Activated CD8-positive, alpha-beta memory T cell treated with anti-CD3 and anti-CD28 coated beads for 48 hours (primary cell): ENCODE data around the gene RNF224.
"Not testable (repeated sequence)": the region's sequence is repeated elsewhere in the genome, so short reads cannot be mapped to it uniquely, and the experiment has no call there.

Source experiments
- DNase-seq, 3 experiments: peaks; one replicate each; pipeline ENCODE4 v3.0.0-alpha.2; 2020; ENCODE audit warnings: low read depth in 2 of 3, low spot score in 2 of 3

The RNF224 gene

DNA sequence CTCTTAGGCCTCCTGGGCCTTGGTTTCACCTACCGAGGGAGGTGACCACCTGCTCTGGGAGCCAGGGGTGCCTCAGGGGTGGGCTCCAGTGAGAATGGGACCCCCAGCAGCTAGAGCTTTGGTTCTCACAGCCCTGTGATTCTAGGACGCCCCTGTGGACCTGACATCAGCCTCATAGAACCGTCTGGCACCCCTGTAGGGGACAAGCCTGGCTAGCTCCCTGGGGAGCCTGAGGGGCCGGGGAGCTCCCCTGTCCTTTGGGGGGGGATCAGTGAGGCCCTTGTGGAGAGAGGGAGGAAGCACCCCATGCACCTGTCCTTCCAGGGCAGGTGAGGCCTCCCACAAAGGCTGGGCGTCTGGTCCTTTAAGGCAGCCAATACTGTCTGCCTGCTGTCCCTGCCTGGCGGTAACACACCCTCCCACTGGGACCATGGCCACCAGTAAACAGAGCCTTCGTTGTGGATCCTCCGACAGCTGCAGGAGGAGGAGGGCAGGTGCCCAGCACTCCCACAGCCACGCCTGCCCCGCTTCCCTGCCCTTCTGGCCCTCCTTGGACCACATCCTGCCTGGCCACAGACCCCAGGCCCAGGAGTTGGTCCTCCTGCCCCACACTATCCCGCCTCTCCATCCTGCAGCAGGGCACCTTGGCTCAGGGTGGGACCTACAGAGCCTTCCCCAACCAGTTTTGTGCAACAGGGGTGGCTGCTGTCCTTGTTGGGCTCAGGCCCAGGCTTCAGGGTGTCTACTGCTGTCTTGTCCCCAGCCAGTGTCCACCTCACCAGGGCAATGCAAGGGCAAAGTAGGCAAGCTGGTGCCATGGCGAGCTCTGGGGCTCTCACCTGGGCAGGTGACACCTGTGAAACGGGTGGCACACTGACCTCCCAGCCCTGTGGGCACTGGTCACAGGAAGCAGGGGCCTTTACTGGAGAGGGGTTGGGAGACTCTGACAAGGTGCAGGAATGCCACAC, 10.7 kb downstream of the RNF224 start:
- DNase-seq, result no peak

DNA sequence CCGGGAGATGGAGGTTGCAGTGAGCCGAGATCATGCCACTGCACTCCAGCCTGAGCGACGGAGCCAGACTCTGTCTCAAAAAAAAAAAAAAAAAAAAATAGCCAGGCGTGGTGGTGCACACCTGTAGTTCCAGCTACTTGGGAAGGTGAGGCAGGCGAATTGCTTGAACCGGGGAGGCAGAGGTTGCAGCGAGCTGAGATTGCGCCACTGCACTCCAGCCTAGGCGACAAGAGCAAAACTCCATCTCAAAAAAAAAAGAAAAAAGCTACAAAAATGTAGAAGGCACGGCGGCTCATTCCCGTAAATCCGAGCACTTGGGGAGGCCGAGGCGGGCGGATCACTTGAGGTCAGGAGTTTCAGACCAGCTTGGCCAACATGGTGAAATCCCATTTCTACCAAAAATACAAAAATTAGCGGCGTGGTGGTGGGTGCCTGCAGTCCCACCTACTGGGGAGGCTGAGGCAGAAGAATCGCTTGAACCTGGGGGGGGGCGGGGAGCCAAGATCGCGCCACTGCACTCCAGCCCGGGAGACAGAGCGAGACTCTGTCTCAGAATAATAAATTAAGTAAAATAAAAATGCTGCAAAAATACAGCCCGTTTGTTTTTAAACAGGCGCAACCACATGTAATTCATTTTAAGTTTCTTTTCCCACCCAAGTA, 12.4 kb downstream of the RNF224 start:
- not testable (repeated sequence) for DNase-seq

DNA sequence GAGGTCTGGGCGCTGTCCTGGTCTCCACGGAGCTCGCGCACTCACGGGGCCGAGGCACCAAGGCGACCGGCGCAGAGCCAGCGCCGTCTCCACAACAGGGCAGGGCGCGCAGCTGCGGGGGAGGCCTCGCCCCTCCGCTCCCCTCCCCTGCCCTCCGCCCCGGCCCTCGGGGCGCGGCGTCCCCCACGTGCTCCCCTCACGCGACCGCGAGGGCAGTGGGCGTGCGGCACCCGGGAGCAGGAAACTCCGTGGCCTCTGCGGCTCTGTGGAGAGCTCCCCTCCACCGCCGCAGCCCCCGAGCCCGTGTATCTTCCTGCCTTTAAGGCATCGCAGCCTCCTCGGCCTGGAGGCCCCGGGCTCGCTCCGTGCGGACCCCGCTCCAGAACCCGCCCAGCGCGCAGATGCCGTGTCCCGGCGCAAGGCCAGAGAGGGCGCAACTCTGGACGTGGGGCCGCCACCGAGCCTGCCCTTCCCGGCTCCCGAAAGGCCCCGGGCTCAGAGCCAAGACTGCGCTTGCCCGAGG, 13.1 kb downstream of the RNF224 start:
- DNase-seq, result peak in 2 of 3 experiments; percentile 50 to 66

GRCh38 chr9:137240841-137241489, 13.7 kb downstream of the RNF224 start, which contains the start of gene TUBB4B:
Gene TUBB4B, plus strand, starts transcription at chr9:137241287. Its CDS starts 74 bp downstream, at chr9:137241361.
- peak; percentile 85 to 98 (median 93) for DNase-seq

GRCh38 chr9:137241490-137242268, 14.4 kb downstream of the RNF224 start:
- no peak for DNase-seq

- no peak for DNase-seq
Measured at GRCh38 chr9:137242269-137243203, 15.2 kb downstream of the RNF224 start.

GRCh38 chr9:137243266-137243625, 15.9 kb downstream of the RNF224 start:
- DNase-seq, result not testable (repeated sequence)

GRCh38 chr9:137243626-137244485, 16.6 kb downstream of the RNF224 start:
- no peak for DNase-seq

- DNase-seq, result no peak
Measured at GRCh38 chr9:137244486-137245449, 17.5 kb downstream of the RNF224 start.

- no peak for DNase-seq
Measured at GRCh38 chr9:137245450-137246421, 18.4 kb downstream of the RNF224 start.

GRCh38 chr9:137247135-137247915, 20.0 kb downstream of the RNF224 start:
- DNase-seq, result no peak

GRCh38 chr9:137247916-137248175, 20.5 kb downstream of the RNF224 start:
- DNase-seq, result no peak

- DNase-seq, result no peak
Measured at GRCh38 chr9:137250329-137251193, 23.3 kb downstream of the RNF224 start.

DNA sequence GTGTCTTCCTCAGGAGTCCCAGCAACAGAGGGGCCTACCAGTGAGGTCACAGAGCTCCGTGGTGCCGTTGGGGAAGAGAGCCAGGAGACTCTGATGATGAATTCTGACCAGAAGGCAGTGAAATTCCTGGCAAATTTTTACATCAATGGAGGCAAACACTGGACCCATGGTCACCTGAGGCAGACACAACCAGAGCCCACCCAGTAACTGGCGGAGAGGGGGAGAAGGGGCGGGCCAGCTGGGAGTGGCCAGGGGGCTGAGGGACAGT, 23.8 kb downstream of the RNF224 start, which contains the start of gene STPG3:
Gene STPG3 (plus strand): TSS at position 93 of the 268 bp plus-strand sequence. CDS start 1 bp downstream, at position 94.
- DNase-seq, result no peak
